ENCODE measurements around the gene CORO6.

GRCh38 chr17:29574732-29575510 lies 47.8 kb downstream of the CORO6 start:
- TF ChIP-seq EZH2 (IDR thresholded peaks at IDR 0.05; ENCODE audit: insufficient read depth, poor library complexity, severe bottlenecking): no peak
- no peak for TF ChIP-seq EZH2phosphoT487 (IDR thresholded peaks at IDR 0.05; ENCODE audit: insufficient read depth, low read depth)

All from GM23248 (cell line).